ENCODE measurements around the gene GID8. TPM values are rescaled to one million over a fixed set of nuclear protein-coding genes. Genes with fewer than 3 reads are reported as not detected.
A peak's percentile ranks its signal among the peaks of the same experiment; 100 is the strongest.

GID8 gene
- total and polyA plus RNA-seq, 9 of the 15 experiments (the other 6 are each of a cell fraction or from before 2014, with no cell fraction given), result 7.5 to 31.6 (median 22.2) TPM

DNA sequence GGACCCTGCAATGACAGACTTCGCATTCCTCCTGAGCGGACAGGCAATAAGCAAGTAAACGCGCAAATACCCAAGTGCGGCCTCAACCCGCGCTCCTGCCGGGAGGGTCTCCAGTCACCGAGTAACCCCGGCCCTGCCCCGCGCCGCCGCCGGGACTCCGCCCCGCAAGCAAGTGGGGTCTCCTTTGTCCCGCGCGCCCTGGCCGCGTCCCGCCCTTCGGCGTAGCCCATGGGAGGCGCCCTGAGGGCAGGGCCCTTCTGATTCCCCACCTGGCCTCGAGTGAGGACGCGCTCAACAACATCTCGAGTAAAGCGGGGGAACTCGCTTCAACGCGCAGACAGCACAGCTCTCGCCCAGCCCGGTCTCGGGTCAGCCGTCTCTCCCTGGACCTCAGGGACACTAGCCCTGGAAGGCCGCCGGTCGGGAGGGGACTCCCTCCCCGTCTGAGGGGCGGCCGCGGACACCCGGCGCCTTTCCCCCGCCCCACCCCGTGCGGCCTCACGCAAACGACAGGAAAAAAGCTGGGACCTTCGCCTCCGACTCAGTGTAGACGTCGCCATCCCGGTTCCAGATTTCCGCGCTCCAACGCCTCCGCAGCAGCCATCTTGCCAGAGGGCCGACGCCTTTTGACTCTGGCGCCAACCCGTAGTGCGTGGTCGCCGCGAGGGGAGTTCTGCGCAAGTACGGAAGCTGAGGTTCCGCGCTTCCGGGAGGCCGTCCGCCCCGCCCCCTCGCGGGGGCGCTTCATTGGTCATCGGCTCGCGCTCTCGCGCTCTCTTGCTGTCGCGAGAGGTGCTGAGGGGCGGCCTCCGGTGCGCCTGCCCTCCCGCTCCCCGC, 461 bp upstream of the GID8 start (continued):
- TF ChIP-seq ETV1 (tag; conservative IDR thresholded peaks at IDR 0.05; ENCODE audit: low read depth), result 0 out of 2 replicates have a peak, but pooled peaks have one; percentile 7
- TF ChIP-seq KDM2B (CRISPR knock-in tag; IDR thresholded peaks at IDR 0.05), result no peak
- no peak for TF ChIP-seq ZKSCAN8 (CRISPR knock-in tag; IDR thresholded peaks at IDR 0.05)
- TF ChIP-seq OTX1 (CRISPR knock-in tag; IDR thresholded peaks at IDR 0.05), result no peak
- no peak for TF ChIP-seq ARHGAP35 (IDR thresholded peaks at IDR 0.05; ENCODE audit: partially characterized antibody)
- no peak for TF ChIP-seq BRCA1 (IDR thresholded peaks at IDR 0.05)
- TF ChIP-seq BRCA1 (CRISPR knock-in tag; IDR thresholded peaks at IDR 0.05), result no peak
- TF ChIP-seq, protein P1, sequence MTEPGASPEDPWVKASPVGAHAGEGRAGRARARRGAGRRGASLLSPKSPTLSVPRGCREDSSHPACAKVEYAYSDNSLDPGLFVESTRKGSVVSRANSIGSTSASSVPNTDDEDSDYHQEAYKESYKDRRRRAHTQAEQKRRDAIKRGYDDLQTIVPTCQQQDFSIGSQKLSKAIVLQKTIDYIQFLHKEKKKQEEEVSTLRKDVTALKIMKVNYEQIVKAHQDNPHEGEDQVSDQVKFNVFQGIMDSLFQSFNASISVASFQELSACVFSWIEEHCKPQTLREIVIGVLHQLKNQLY (CRISPR knock-in tag; conservative IDR thresholded peaks at IDR 0.05), result no peak
- peak; percentile 76; the same call in 1 of the 2 replicates for TF ChIP-seq ETV5 (CRISPR knock-in tag; IDR thresholded peaks at IDR 0.05; ENCODE audit: low read depth)
- peak; percentile 28; the same call in 1 of the 2 replicates for TF ChIP-seq FOSL1 (tag; conservative IDR thresholded peaks at IDR 0.05)
- TF ChIP-seq, protein P2, sequence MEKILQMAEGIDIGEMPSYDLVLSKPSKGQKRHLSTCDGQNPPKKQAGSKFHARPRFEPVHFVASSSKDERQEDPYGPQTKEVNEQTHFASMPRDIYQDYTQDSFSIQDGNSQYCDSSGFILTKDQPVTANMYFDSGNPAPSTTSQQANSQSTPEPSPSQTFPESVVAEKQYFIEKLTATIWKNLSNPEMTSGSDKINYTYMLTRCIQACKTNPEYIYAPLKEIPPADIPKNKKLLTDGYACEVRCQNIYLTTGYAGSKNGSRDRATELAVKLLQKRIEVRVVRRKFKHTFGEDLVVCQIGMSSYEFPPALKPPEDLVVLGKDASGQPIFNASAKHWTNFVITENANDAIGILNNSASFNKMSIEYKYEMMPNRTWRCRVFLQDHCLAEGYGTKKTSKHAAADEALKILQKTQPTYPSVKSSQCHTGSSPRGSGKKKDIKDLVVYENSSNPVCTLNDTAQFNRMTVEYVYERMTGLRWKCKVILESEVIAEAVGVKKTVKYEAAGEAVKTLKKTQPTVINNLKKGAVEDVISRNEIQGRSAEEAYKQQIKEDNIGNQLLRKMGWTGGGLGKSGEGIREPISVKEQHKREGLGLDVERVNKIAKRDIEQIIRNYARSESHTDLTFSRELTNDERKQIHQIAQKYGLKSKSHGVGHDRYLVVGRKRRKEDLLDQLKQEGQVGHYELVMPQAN (IDR thresholded peaks at IDR 0.05; ENCODE audit: borderline replicate concordance), result peak; percentile 77
- TF ChIP-seq RNF2 (IDR thresholded peaks at IDR 0.05), result peak; percentile 73
- TF ChIP-seq ZNF324 (CRISPR knock-in tag; IDR thresholded peaks at IDR 0.05), result 0 out of 2 replicates have a peak, but pooled peaks have one; percentile 19
- TF ChIP-seq, protein P3, sequence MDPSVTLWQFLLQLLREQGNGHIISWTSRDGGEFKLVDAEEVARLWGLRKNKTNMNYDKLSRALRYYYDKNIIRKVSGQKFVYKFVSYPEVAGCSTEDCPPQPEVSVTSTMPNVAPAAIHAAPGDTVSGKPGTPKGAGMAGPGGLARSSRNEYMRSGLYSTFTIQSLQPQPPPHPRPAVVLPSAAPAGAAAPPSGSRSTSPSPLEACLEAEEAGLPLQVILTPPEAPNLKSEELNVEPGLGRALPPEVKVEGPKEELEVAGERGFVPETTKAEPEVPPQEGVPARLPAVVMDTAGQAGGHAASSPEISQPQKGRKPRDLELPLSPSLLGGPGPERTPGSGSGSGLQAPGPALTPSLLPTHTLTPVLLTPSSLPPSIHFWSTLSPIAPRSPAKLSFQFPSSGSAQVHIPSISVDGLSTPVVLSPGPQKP (CRISPR knock-in tag; IDR thresholded peaks at IDR 0.05), result no peak
- TF ChIP-seq CBFB (CRISPR knock-in tag; IDR thresholded peaks at IDR 0.05), result peak; percentile 51; the same call in 1 of the 2 replicates
- no peak for TF ChIP-seq BRD9 (IDR thresholded peaks at IDR 0.05; ENCODE audit: low read depth, partially characterized antibody)
- peak; percentile 67 for TF ChIP-seq NFYB (IDR thresholded peaks at IDR 0.05; ENCODE audit: extremely low read depth, insufficient read length)
- no peak for TF ChIP-seq GABPB2 (CRISPR knock-in tag; conservative IDR thresholded peaks at IDR 0.05)
- peak; percentile 80 for TF ChIP-seq MEIS2 (IDR thresholded peaks at IDR 0.05; ENCODE audit: partially characterized antibody)
- TF ChIP-seq, protein P4, sequence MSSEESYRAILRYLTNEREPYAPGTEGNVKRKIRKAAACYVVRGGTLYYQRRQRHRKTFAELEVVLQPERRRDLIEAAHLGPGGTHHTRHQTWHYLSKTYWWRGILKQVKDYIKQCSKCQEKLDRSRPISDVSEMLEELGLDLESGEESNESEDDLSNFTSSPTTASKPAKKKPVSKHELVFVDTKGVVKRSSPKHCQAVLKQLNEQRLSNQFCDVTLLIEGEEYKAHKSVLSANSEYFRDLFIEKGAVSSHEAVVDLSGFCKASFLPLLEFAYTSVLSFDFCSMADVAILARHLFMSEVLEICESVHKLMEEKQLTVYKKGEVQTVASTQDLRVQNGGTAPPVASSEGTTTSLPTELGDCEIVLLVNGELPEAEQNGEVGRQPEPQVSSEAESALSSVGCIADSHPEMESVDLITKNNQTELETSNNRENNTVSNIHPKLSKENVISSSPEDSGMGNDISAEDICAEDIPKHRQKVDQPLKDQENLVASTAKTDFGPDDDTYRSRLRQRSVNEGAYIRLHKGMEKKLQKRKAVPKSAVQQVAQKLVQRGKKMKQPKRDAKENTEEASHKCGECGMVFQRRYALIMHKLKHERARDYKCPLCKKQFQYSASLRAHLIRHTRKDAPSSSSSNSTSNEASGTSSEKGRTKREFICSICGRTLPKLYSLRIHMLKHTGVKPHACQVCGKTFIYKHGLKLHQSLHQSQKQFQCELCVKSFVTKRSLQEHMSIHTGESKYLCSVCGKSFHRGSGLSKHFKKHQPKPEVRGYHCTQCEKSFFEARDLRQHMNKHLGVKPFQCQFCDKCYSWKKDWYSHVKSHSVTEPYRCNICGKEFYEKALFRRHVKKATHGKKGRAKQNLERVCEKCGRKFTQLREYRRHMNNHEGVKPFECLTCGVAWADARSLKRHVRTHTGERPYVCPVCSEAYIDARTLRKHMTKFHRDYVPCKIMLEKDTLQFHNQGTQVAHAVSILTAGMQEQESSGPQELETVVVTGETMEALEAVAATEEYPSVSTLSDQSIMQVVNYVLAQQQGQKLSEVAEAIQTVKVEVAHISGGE (CRISPR knock-in tag; IDR thresholded peaks at IDR 0.05), result no peak
- peak; percentile 23; the same call in 1 of the 2 replicates for TF ChIP-seq KAT7 (CRISPR knock-in tag; IDR thresholded peaks at IDR 0.05; ENCODE audit: borderline replicate concordance)
